NCI-H2196 treated with DMSO at 0.1 percent for 48 hours (cell line): ENCODE data around the gene UBXN7.
"Not testable (repeated sequence)": the region's sequence is repeated elsewhere in the genome, so short reads cannot be mapped to it uniquely, and the experiment has no call there.

ENCODE experiments used
- DNase-seq: peaks from one replicate; lab custom pipeline; 2025; ENCODE audit not compliant: unreplicated experiment; lab: John Stamatoyannopoulos, UW

Gene UBXN7

GRCh38 chr3:196320137-196320536, 112.1 kb downstream of the UBXN7 start:
- DNase-seq, result peak; percentile 35

GRCh38 chr3:196317687-196318467, 114.3 kb downstream of the UBXN7 start, which contains the start of gene DYNLT2B:
DYNLT2B (minus strand) TSS chr3:196318240; CDS start chr3:196318152, 88 bp downstream.
- DNase-seq, result peak; percentile 98

GRCh38 chr3:196316799-196317686, 115.2 kb downstream of the UBXN7 start:
- not testable (repeated sequence) for DNase-seq

- no peak for DNase-seq
Measured at GRCh38 chr3:196315821-196316220, 116.4 kb downstream of the UBXN7 start.

- DNase-seq, result no peak
Measured at GRCh38 chr3:196314597-196314996, 117.6 kb downstream of the UBXN7 start.

- not testable (repeated sequence) for DNase-seq
Measured at GRCh38 chr3:196314086-196314485, 118.1 kb downstream of the UBXN7 start.

GRCh38 chr3:196302960-196303359, 129.3 kb downstream of the UBXN7 start:
- not testable (repeated sequence) for DNase-seq

- DNase-seq, result not testable (repeated sequence)
Measured at GRCh38 chr3:196302551-196302950, 129.7 kb downstream of the UBXN7 start.

- DNase-seq, result no peak
Measured at GRCh38 chr3:196298521-196298920, 133.7 kb downstream of the UBXN7 start.
